ENCODE measurements around the gene EDN1. TPM values are rescaled to one million over a fixed set of nuclear protein-coding genes. Genes with fewer than 3 reads are reported as not detected.

EDN1 gene
- 21.9 and 25.6 TPM in 2 replicates for total RNA-seq (2014; rRNA removed)
- Bru-seq, nascent RNA = percentile 80 among the genes with signal in this experiment
- percentile 64 among the genes with signal in this experiment for BruChase-seq, experiment 1, labeled RNA remaining after a 6-hour chase
- percentile 59 among the genes with signal in this experiment for BruChase-seq, experiment 2, labeled RNA remaining after a 2-hour chase
- long read RNA-seq, partial matches to known transcripts = 1 of 7 reads
- long read RNA-seq, other reads (novel, unspliced or antisense) = 5 of 7 reads

DNA sequence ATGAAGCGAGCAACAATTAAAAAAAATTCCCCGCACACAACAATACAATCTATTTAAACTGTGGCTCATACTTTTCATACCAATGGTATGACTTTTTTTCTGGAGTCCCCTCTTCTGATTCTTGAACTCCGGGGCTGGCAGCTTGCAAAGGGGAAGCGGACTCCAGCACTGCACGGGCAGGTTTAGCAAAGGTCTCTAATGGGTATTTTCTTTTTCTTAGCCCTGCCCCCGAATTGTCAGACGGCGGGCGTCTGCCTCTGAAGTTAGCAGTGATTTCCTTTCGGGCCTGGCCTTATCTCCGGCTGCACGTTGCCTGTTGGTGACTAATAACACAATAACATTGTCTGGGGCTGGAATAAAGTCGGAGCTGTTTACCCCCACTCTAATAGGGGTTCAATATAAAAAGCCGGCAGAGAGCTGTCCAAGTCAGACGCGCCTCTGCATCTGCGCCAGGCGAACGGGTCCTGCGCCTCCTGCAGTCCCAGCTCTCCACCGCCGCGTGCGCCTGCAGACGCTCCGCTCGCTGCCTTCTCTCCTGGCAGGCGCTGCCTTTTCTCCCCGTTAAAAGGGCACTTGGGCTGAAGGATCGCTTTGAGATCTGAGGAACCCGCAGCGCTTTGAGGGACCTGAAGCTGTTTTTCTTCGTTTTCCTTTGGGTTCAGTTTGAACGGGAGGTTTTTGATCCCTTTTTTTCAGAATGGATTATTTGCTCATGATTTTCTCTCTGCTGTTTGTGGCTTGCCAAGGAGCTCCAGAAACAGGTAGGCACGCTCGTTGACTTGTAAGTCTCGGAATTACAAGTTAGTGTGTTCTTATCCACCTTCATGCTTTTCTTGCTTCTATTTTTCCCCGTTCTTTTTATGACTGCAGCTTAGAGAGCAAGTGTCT is at the start of gene EDN1:
TSS of gene EDN1 (plus strand) at position 429 of the 888 bp plus-strand sequence. CDS start at position 698, 269 bp downstream.
- Histone ChIP-seq H3K9me2 (replicated peaks; ENCODE audit: low read length) (no peaks in the 10 kb centered on the region), H3K4me1 (ENCODE audit: insufficient read depth, low read length) (peaks cover 70% of the 10 kb centered on the region), H3K27ac (ENCODE audit: low read length) (peak within 1 kb of the TSS; percentile 86), H3K79me2 (ENCODE audit: low read length) (peaks cover 21% of the 10 kb centered on the region), H3F3A (ENCODE audit: low read length, unreplicated experiment) (peaks cover 5% of the 10 kb centered on the region), H3K9ac (ENCODE audit: low read length) (peak within 1 kb of the TSS; percentile 66), H2AFZ (ENCODE audit: low read length) (peak within 1 kb of the TSS; percentile 74), H3K4me3 (ENCODE audit: low read length) (peak within 1 kb of the TSS; percentile 77), H3K27me3 (ENCODE audit: low read length) (no peaks in the 10 kb centered on the region), H3K36me3 (ENCODE audit: low read depth, low read length) (peaks cover 5% of the 10 kb centered on the region; the same call in 1 of the 2 replicates), H3K9me3 (ENCODE audit: low read length) (no peaks in the 10 kb centered on the region), H4K20me1 (ENCODE audit: low read length) (no peaks in the 10 kb centered on the region), H3K4me2 (ENCODE audit: low read length) (peak within 1 kb of the TSS; percentile 84)
- CTCF ChIA-PET = interaction anchor here (0.6 to 1.4 kb wide), 8 partner anchors 21 to 321 kb away, joined by 3 to 12 read pairs (median 4); no protein-coding TSS in a partner anchor
- BruUV-seq (replicated peaks) = TSS peak; percentile 63
- POLR2A ChIA-PET (ENCODE audit: unreplicated experiment) = interaction anchor here (0.5 to 1.8 kb wide), 8 partner anchors 24 to 289 kb away, joined by 3 to 65 read pairs (median 4); partner anchors contain the start of gene HIVEP1
- TF ChIP-seq, protein P1, sequence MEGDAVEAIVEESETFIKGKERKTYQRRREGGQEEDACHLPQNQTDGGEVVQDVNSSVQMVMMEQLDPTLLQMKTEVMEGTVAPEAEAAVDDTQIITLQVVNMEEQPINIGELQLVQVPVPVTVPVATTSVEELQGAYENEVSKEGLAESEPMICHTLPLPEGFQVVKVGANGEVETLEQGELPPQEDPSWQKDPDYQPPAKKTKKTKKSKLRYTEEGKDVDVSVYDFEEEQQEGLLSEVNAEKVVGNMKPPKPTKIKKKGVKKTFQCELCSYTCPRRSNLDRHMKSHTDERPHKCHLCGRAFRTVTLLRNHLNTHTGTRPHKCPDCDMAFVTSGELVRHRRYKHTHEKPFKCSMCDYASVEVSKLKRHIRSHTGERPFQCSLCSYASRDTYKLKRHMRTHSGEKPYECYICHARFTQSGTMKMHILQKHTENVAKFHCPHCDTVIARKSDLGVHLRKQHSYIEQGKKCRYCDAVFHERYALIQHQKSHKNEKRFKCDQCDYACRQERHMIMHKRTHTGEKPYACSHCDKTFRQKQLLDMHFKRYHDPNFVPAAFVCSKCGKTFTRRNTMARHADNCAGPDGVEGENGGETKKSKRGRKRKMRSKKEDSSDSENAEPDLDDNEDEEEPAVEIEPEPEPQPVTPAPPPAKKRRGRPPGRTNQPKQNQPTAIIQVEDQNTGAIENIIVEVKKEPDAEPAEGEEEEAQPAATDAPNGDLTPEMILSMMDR (conservative IDR thresholded peaks at IDR 0.05; ENCODE audit: low read depth, low read length) = peak; percentile 45; the same call in 1 of the 2 replicates
- TF ChIP-seq EZH2phosphoT487 (IDR thresholded peaks at IDR 0.05; ENCODE audit: borderline replicate concordance, low read length) = no peak
- peak; percentile 85 for DNase-seq
- peak; percentile 61 for ATAC-seq
- intact Hi-C loops (cut with micrococcal nuclease) = loop anchor here (1.0 to 5.0 kb wide), 8 partner anchors 56 to 705 kb away; partner anchors contain the start of gene HIVEP1

DNA sequence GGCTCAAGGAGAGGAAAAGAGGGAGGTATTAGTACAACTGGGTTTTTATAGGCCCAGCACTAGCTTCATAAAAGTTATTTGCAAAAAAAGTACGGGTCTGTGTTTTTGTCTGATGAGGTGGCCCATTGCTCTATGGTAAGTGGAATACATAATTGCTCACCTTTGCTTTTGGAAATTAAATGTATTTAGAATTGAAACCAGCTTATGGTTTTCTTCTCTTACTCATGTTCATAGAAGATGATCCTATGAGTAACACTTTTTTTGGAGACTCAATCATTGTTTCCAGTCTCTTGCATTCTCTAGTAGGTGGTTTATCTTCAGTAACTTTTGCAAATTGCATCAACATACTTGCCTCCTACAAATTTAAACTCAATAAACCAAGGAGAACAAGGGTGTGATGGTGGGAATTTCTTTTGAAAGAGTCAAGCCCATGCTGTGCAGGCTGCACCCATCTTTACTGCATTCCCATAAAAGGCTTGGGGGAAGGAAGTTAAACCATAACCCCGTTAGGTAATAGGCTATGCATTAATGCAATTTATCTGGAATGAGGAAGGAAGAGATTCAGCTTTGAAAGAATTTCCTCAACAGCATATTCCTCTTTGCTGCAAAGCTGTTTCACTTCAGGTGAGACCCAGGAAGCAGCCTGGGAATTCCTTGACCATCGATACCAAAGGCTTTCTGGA is 48.5 kb upstream of the EDN1 start:
- H3F3A ChIP-seq (ENCODE audit: low read length, unreplicated experiment) = no peaks in the 10 kb centered on the region
- no peaks in the 10 kb centered on the region for H3K9me3 ChIP-seq (ENCODE audit: low read length)
- H3K4me3 ChIP-seq (ENCODE audit: low read length) = no peak overlapping the region
- TF ChIP-seq, protein P1 (conservative IDR thresholded peaks at IDR 0.05; ENCODE audit: low read depth, low read length) = no peak
- TF ChIP-seq EZH2phosphoT487 (IDR thresholded peaks at IDR 0.05; ENCODE audit: borderline replicate concordance, low read length) (no peak), EZH2 (IDR thresholded peaks at IDR 0.05; ENCODE audit: low read length, unreplicated experiment) (no peak)
- H3K9ac ChIP-seq (ENCODE audit: low read length) = no peak overlapping the region
- no peak overlapping the region for H3K27ac ChIP-seq (ENCODE audit: low read length)
- DNase-seq = no peak
- BruUV-seq (replicated peaks) = no TSS peak
- H3K79me2 ChIP-seq (ENCODE audit: low read length) = no peaks in the 10 kb centered on the region
- ChIA-PET POLR2A (ENCODE audit: unreplicated experiment) (no interaction called here), CTCF (no interaction called here)
- H3K4me2 ChIP-seq (ENCODE audit: low read length) = no peak overlapping the region
- no peaks in the 10 kb centered on the region for H4K20me1 ChIP-seq (ENCODE audit: low read length)
- intact Hi-C loops (cut with micrococcal nuclease) = no loop called here
- H3K36me3 ChIP-seq (ENCODE audit: low read depth, low read length) = no peaks in the 10 kb centered on the region
- H3K9me2 ChIP-seq (replicated peaks; ENCODE audit: low read length) = no peaks in the 10 kb centered on the region
- peaks cover 17% of the 10 kb centered on the region for H3K4me1 ChIP-seq (ENCODE audit: insufficient read depth, low read length)
- H3K27me3 ChIP-seq (ENCODE audit: low read length) = no peaks in the 10 kb centered on the region
- ATAC-seq = no peak
- no peak overlapping the region for H2AFZ ChIP-seq (ENCODE audit: low read length)
